ENCODE results near the gene MTCH1.
A peak's percentile ranks its signal among the peaks of the same experiment; 100 is the strongest.

MTCH1 gene

DNA sequence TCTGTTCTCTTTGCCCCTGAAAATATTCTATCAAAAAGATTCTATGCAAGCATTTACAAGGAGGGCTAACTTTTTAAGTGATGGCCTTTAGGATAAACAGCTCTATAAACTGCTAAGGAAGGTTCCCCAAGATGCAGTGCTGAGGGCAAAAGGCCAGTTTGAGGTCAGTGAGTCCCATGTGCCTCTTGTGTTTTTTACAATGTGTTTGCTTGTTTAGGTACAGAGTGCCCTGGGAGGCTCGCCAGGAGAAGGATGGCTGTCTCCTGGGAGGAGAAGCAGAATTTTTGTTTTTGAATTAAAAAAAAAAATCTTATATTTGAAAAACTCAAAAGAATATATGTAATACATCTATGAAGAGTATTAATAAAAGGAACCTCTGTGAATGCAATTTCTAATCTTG, 12.8 kb downstream of the MTCH1 start:
- Mint-ChIP-seq H3K27ac (peak overlapping the region; percentile 71), H3K27me3 (no peaks in the 10 kb centered on the region), H3K9me3 (no peaks in the 10 kb centered on the region), H3K36me3 (ENCODE audit: low read depth) (peaks cover 99% of the 10 kb centered on the region), H3K4me1 (ENCODE audit: low read depth) (peaks cover under 1% of the 10 kb centered on the region), H3K4me3 (no peak overlapping the region)
- no peak for DNase-seq

DNA sequence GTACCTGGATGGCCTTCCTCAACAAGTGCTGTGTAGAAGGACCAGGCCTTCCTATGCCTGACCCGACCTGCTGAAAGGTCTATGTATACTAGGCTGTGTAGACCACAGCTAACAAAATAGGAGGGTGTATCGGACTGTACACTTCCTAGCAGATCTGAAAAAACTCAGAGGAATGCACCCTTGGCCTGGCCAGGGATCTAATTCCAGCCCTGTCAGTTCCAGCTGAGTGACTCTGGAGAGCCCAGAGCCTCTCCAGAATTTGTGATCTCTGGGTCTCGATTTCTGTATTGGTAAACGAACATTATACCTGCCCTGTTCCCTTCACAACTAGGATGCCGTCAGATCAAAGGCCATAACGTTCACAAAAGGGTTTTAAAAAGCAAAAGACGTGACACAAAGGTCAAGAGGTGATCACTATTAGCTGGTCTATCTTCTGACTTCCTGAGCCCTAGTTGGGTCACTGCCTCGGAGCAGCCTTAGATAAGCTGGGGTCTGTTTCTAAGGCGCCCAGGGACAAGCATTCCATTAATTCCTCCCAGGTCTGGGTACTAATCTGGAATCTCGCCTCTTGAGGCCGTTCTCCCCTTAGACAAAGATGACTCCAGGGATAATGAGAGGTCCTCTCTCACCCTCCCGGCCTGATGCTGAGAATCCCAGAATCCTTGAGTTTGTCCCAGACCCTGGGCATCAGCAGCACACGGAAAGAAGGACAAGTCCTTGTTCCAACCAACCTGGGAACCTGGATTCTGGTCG, 13.9 kb downstream of the MTCH1 start:
- Mint-ChIP-seq H3K27ac (peak overlapping the region; percentile 53), H3K36me3 (ENCODE audit: low read depth) (peaks cover 99% of the 10 kb centered on the region), H3K4me1 (ENCODE audit: low read depth) (peaks cover 7% of the 10 kb centered on the region), H3K9me3 (no peaks in the 10 kb centered on the region), H3K27me3 (no peaks in the 10 kb centered on the region), H3K4me3 (no peak overlapping the region)
- no peak for DNase-seq

DNA sequence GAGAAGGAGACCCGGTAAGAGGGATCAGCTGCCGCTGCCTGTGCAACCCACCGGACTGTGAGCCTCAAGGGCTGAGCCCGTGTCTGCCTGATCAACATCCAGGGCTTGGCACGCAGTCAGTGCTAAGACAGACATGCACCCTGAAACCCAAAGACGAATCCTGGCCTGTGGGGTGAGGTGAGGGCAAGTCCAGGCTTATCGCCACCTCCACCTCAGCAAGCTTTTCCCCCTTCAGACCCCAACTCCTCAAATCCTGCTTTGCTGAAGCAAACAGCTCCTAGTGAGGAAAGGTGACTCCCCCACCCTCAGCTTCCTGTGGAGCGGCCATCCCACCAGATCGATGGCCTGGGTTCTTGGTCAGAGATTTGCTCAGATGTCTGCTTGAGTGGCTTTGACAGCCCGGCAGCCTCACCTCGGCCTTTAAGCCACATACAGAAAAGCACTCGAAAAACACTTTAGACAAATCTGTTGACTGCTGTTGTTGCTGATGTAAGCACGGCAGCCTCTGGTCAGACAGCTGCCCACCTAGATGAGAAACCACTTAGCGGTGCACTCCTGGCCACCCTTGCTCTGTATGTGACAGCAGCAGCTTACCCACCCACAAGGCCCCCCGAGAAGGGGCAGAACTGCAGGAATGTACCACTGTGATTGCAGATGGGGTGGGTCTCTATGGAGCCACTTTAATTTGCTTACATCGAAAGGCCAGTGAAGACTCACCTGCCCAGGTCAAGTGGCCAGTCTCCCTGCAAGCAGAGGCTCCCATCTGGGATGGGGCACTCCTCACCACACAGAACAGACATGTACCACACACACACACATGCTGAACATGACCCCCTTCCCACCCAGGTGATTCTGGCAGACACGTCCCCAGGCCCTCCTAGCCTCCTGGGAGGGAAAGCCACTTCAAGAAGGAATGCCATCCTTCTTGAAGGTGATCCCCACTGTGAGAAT, 14.8 kb downstream of the MTCH1 start:
- no peak overlapping the region for H3K4me3 Mint-ChIP-seq
- no peaks in the 10 kb centered on the region for H3K9me3 Mint-ChIP-seq
- H3K27ac Mint-ChIP-seq = peak overlapping the region; percentile 53
- H3K27me3 Mint-ChIP-seq = no peaks in the 10 kb centered on the region
- no peak for DNase-seq
- H3K36me3 Mint-ChIP-seq (ENCODE audit: low read depth) = peaks cover 99% of the 10 kb centered on the region
- H3K4me1 Mint-ChIP-seq (ENCODE audit: low read depth) = peaks cover 7% of the 10 kb centered on the region

DNA sequence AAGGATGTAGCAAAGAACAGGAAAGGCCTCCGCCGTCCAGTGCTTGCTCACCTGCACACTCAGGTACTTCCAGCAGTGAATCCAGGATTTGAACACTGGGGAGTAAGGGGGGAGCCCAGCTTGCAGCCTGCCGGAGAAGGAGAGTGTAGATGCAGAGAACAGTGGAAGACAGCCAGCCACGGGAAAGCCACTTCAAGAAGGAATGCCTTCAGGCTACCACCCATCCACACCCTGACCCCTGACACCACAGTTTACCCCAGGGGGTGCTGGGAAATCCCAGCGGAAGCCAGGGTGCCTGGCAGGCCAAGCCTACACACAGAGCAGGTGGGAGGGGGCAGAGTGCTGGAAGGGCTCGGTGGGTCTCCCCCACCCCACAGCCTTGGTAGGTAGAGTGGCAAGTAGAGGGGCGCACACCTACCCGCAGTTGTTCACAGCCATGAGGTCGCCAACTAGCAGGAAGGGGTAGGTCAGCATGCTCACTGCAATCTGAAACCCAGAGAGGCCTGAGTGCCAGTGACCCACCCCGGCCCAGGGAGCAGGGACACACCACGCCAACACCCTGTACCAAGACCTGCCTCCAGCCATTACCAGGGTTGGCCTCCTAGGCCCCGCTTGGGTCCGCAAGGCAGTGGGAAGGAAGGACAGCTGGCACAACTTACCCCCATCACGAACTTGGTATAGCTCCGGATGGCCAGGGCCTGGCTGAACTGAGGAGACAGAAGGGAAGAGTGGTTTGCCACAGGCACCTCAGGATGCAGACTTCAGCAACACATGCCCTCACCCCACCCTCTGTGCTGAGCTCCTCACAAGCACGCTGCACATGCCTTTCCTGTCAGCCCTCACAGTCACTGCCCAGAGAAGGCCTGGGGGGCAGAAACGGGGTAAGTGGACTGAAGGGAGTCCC, 15.8 kb downstream of the MTCH1 start:
- no peak for DNase-seq
- peaks cover 95% of the 10 kb centered on the region for H3K36me3 Mint-ChIP-seq (ENCODE audit: low read depth)

DNA sequence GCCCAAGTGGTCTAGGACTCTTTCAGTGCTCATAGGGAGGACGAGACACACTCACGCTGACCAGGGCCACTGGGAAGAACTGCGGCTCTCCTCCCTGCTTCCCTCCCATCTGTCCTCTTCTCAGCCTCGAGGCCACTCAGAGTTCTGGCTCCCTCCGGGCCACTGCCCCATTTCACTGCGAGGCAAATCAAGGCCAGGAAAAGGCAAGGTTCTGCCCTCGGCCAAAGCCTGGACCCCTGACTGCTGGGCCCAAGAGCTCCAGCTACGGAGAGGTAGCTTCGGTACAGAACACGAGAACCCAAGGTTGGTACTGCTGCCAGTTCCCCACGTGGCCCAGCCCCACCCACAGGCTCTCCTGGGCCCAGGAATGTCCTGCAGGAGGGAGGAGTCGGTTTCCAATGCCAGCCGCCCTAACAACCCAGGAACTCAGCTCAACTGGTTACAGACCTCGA, 16.7 kb downstream of the MTCH1 start:
- H3K9me3 Mint-ChIP-seq = no peaks in the 10 kb centered on the region
- peaks cover 85% of the 10 kb centered on the region for H3K36me3 Mint-ChIP-seq (ENCODE audit: low read depth)
- peaks cover 20% of the 10 kb centered on the region for H3K4me1 Mint-ChIP-seq (ENCODE audit: low read depth)
- no peak for DNase-seq
- H3K27ac Mint-ChIP-seq = no peak overlapping the region
- no peak overlapping the region for H3K4me3 Mint-ChIP-seq
- H3K27me3 Mint-ChIP-seq = no peaks in the 10 kb centered on the region

More for the DNA sequence above, 15.8 kb downstream of the MTCH1 start:
- Mint-ChIP-seq H3K27me3 (no peaks in the 10 kb centered on the region), H3K9me3 (no peaks in the 10 kb centered on the region), H3K4me3 (no peak overlapping the region), H3K27ac (no peak overlapping the region), H3K4me1 (ENCODE audit: low read depth) (peaks cover 11% of the 10 kb centered on the region)

DNA sequence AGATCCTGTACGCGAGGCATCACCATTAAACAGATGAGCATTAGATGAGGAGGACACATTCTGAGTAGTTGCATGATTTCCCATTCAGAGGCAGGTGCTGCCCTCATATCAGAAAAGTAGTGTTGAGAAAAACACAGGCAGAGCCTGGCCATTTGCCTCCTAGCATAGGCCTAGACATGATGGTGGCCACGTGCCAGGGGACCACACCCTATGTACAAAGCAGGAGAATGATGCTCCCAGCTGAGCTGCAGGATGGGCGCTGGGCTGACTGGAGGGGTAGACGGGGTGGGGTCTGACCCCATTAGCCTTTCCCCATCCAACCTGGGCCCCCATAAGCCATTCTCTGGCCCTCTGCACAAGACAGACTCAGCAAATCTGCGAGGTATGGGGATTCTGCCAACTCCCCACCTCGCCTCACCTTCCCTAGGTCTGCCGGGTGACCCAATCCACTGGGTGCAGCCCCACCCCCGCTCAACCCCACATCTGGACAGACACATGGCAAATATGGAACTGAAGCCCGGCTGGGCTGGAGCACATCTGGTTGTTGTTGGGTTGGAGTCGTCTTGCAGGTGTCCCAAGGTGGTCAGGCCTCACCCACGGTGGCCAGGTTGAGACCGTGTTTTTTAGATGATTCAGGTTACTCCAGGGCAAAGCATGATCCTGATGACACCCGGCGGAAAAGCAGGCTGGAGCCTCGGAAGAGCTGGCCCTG, 17.6 kb downstream of the MTCH1 start:
- H3K4me1 Mint-ChIP-seq (ENCODE audit: low read depth) = peaks cover 28% of the 10 kb centered on the region
- H3K36me3 Mint-ChIP-seq (ENCODE audit: low read depth) = peaks cover 77% of the 10 kb centered on the region
- peak overlapping the region; percentile 70 for H3K27ac Mint-ChIP-seq
- no peak overlapping the region for H3K4me3 Mint-ChIP-seq
- no peaks in the 10 kb centered on the region for H3K9me3 Mint-ChIP-seq
- no peak for DNase-seq
- H3K27me3 Mint-ChIP-seq = no peaks in the 10 kb centered on the region

DNA sequence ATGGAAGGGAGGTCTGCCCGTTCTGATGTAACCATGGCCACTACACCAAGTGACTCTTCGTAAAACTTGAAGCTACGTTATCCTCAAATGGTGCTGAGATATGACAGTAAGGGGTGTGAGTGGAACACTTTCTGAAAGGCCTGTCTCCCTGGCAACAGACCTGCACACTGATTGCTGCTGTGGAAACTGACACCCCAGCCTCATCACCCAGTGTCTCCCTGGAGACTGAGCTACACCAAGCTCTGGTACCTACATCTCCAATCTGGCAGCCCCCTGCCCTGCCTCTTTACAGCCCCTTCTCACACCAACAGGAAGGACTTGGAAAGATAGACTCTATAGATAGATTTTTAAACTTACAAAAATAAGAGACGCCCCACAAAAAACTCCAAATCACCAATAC, 18.2 kb downstream of the MTCH1 start:
- H3K9me3 Mint-ChIP-seq = no peaks in the 10 kb centered on the region
- H3K36me3 Mint-ChIP-seq (ENCODE audit: low read depth) = peaks cover 71% of the 10 kb centered on the region
- H3K4me3 Mint-ChIP-seq = no peak overlapping the region
- no peak for DNase-seq
- H3K4me1 Mint-ChIP-seq (ENCODE audit: low read depth) = peaks cover 35% of the 10 kb centered on the region
- H3K27me3 Mint-ChIP-seq = no peaks in the 10 kb centered on the region
- peak overlapping the region; percentile 76 for H3K27ac Mint-ChIP-seq

DNA sequence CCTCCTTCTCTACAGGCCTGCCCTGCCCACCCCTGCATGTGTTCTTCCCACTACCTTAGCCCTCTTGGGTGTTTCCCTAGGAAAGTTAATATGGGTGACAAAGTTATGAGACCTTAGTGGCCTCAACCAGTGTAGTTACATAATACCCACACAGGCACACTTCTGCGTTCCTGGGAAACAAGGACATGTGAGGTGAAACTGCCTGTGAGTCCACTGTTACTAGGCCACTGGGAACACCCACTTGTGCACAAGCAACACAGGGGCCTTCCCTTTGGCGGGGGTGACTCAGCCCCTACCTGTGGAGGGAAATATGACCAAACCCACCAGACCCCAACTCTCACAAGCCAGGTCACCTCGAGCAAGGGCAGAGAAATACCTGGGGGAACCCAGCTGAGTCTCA, 18.7 kb downstream of the MTCH1 start:
- H3K36me3 Mint-ChIP-seq (ENCODE audit: low read depth) = peaks cover 66% of the 10 kb centered on the region
- no peak for DNase-seq
- H3K4me3 Mint-ChIP-seq = no peak overlapping the region
- peaks cover 37% of the 10 kb centered on the region for H3K4me1 Mint-ChIP-seq (ENCODE audit: low read depth)
- peak overlapping the region; percentile 76 for H3K27ac Mint-ChIP-seq
- no peaks in the 10 kb centered on the region for H3K9me3 Mint-ChIP-seq
- H3K27me3 Mint-ChIP-seq = no peaks in the 10 kb centered on the region

DNA sequence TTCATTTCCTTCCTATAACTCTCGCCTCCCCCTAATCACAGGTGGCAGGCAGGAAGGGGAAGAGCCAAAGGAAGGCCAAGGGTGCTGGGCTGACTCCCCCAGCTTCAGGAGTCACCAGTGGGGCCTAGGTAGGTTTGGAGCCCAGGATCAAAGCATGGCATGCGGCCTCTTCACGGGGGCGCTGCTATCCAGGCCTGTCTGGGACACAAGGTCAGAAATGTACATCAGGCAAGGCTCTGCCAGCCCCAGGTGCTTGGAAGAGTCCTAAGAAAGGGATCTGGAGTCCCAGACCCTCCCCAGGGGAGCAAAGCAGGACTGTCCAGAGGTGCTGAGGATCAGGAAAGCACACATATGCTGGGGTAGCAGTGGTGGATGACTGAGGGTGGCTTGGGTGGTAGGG, 21.1 kb downstream of the MTCH1 start:
- peaks cover 42% of the 10 kb centered on the region for H3K36me3 Mint-ChIP-seq (ENCODE audit: low read depth)
- DNase-seq = no peak
- H3K9me3 Mint-ChIP-seq = no peaks in the 10 kb centered on the region
- no peak overlapping the region for H3K4me3 Mint-ChIP-seq
- H3K27ac Mint-ChIP-seq = peak overlapping the region; percentile 69
- H3K4me1 Mint-ChIP-seq (ENCODE audit: low read depth) = peaks cover 52% of the 10 kb centered on the region
- H3K27me3 Mint-ChIP-seq = no peaks in the 10 kb centered on the region

DNA sequence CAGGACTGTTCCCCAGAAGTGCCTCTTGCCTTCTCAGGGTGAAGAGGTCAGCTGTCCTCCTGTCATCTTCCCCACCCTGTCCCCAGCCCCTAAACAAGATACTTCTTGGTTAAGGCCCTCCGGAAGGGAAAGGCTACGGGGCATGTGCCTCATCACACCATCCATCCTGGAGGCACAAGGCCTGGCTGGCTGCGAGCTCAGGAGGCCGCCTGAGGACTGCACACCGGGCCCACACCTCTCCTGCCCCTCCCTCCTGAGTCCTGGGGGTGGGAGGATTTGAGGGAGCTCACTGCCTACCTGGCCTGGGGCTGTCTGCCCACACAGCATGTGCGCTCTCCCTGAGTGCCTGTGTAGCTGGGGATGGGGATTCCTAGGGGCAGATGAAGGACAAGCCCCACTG, 21.6 kb downstream of the MTCH1 start:
- H3K9me3 Mint-ChIP-seq = no peaks in the 10 kb centered on the region
- H3K27me3 Mint-ChIP-seq = no peaks in the 10 kb centered on the region
- no peak for DNase-seq
- H3K4me3 Mint-ChIP-seq = no peak overlapping the region
- peaks cover 37% of the 10 kb centered on the region for H3K36me3 Mint-ChIP-seq (ENCODE audit: low read depth)
- peaks cover 52% of the 10 kb centered on the region for H3K4me1 Mint-ChIP-seq (ENCODE audit: low read depth)
- H3K27ac Mint-ChIP-seq = peak overlapping the region; percentile 69

DNA sequence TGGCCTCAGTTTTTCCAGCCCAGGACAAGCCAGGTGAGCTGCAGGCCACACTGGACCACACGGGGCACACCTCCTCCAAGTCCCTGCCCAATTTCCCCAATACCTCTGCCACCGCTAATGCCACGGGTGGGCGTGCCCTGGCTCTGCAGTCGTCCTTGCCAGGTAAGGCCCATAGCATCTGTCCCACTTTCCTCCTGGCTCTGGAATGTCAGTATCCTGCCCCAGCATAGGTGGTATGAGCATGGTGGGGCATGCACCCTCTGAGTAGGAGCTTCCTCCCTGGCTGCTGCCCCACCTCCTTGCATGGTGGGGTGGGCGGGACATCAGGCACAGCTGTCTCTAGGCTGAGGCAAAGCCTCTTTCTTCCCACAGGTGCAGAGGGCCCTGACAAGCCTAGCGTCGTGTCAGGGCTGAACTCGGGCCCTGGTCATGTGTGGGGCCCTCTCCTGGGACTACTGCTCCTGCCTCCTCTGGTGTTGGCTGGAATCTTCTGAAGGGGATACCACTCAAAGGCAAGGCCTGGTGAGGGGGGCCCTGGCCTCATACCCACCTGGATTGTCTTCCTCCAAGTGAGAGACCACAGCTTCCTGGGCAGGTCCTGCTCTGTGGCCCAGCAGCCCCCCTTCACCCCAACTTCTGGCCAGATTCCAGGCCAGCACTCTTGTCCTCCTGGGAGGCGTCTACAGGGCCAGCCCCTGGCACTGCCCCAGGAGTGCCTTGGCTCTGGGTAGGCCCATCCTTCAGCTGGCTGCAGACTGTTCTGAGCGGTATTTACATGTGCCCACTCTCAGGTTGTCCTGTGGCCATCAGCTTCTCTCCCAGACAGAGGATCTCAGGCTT, 22.3 kb downstream of the MTCH1 start:
- H3K27me3 Mint-ChIP-seq = no peaks in the 10 kb centered on the region
- peaks cover 30% of the 10 kb centered on the region for H3K36me3 Mint-ChIP-seq (ENCODE audit: low read depth)
- H3K27ac Mint-ChIP-seq = peak overlapping the region; percentile 57
- no peak overlapping the region for H3K4me3 Mint-ChIP-seq
- no peaks in the 10 kb centered on the region for H3K9me3 Mint-ChIP-seq
- DNase-seq = no peak
- H3K4me1 Mint-ChIP-seq (ENCODE audit: low read depth) = peaks cover 52% of the 10 kb centered on the region

DNA sequence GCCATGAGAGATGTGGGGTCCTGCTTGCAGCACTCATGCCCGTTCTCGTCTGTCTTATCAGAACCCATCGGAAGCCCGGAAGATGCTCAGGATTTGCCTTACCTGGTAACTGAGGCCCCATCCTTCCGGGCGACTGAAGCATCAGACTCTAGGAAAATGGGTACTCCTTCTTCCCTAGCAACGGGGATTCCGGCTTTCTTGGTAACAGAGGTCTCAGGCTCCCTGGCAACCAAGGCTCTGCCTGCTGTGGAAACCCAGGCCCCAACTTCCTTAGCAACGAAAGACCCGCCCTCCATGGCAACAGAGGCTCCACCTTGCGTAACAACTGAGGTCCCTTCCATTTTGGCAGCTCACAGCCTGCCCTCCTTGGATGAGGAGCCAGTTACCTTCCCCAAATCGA, 23.1 kb downstream of the MTCH1 start:
- DNase-seq = peak; percentile 83
- Mint-ChIP-seq H3K27ac (peak overlapping the region; percentile 51), H3K9me3 (no peaks in the 10 kb centered on the region), H3K4me1 (ENCODE audit: low read depth) (peaks cover 49% of the 10 kb centered on the region), H3K36me3 (ENCODE audit: low read depth) (peaks cover 22% of the 10 kb centered on the region), H3K27me3 (no peaks in the 10 kb centered on the region), H3K4me3 (peak overlapping the region; percentile 31)
